Ecto neural progenitor cell (in vitro differentiated cells): ENCODE results near the gene HES2.
"Not testable (repeated sequence)": the region's sequence is repeated elsewhere in the genome, so short reads cannot be mapped to it uniquely, and the experiment has no call there.

Experiments used
- DNase-seq: peaks from one replicate; pipeline ENCODE4 v3.0.0-alpha.2; 2018; ENCODE audit warnings: low spot score

Gene HES2

DNA sequence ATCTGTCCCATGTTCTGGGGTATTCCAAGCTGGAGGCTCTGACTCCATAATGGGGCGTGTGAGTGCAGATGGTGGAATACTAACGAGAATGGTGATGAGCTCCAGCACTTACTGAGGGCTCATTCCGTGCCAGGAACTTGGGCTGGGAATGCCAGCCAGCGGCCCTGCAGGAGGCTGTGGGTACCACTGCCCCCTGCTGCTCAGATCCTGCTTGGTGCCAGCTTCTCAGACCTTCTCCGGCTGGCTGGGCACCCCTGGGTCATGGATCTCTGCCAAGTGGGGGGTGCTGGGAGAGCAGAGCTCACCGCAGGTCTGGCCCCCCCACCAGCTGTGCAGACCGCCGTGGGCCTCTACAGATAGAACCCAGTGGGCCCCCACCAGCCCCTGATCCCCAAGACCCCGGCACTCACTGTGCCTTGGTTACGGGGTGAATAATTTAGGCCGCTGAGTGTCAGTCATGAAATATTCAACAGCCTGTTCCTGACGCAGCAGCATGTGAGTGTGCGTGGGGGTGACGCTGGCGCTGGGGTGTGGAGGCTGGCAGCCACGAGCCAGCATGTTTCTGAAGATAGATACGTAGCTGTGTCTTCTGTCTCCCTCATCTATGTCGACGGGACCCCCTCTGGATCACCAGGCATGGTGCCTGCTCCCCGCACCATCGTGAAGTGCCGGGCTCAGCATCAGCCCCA lies 17.4 kb upstream of the HES2 start:
- not testable (repeated sequence) for DNase-seq

DNA sequence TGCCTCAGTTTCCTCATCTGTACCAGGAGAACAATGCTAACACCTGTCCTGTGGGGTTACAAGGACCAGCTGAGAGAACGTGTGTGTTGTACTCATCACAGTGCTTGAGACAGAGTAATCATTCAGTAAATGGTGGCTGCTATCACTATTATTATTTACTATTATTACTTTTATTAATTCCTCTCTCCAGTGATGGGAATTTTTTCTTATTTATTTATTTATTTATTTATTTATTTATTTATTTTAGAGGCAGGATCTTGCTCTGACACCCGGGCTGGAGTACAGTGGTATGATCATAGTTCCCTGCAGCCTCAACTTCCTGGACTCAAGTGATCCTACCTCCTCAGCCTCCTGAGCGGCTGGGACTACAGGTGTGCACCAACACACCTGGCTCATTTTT lies 16.6 kb upstream of the HES2 start:
- not testable (repeated sequence) for DNase-seq

DNA sequence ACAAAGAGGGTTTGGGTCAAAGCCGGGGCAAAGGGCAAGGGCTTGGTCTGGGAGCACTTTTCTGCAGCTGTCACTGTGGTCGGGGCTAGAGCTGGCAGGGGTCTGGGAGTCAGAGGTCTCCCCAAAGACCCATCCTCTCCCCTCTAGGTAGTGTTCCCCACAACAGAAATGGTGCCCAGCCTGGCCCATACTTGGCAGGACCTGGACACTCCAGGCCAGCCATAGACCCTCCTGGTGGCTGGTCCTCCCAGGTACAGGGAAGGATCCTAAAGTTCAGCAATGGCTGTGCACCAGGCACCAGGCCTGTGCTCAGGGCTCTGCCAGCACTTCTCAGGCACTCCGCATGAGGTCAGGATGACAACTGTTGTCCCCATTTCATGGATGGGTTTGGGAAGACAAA lies 15.8 kb upstream of the HES2 start:
- DNase-seq, result no peak

DNA sequence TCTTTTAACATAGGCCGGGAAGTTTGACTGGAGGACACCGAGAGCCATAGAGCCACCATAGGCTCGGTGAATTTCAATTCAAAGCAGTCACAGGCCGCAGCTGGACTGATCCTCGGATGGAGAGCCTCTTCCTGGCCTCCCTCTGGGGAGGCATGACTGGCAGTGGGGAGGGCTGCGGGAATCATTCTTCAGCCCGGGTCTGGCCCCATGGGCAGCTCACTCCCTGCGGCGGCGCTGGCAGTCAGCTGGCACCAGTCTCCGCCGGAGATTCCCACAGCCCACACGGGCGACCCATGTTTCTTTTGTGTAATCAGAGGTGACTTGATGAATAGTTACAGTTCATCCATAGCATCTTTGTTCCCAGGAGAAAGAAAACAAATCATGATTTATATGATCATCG lies 15.4 kb upstream of the HES2 start:
- DNase-seq, result no peak

DNA sequence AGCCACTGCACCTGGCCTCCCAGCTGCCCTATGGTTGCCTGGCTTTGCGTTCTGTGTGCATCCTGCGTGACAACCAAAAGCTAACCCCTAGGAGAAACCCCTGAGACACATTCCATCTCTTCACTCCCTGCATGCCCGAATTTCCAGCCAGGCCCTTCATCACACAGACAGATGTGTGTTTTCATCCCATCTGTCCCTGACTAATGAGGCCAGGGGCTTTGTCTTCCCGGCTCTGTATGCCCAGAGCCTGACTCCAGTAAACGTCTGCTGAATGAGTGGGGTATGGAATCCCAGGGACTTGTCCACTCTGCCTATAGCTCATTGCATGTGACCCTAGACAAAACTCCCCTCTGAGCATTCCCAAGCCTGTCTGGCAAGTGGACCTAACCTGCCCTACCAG lies 14.5 kb upstream of the HES2 start:
- DNase-seq, result no peak

DNA sequence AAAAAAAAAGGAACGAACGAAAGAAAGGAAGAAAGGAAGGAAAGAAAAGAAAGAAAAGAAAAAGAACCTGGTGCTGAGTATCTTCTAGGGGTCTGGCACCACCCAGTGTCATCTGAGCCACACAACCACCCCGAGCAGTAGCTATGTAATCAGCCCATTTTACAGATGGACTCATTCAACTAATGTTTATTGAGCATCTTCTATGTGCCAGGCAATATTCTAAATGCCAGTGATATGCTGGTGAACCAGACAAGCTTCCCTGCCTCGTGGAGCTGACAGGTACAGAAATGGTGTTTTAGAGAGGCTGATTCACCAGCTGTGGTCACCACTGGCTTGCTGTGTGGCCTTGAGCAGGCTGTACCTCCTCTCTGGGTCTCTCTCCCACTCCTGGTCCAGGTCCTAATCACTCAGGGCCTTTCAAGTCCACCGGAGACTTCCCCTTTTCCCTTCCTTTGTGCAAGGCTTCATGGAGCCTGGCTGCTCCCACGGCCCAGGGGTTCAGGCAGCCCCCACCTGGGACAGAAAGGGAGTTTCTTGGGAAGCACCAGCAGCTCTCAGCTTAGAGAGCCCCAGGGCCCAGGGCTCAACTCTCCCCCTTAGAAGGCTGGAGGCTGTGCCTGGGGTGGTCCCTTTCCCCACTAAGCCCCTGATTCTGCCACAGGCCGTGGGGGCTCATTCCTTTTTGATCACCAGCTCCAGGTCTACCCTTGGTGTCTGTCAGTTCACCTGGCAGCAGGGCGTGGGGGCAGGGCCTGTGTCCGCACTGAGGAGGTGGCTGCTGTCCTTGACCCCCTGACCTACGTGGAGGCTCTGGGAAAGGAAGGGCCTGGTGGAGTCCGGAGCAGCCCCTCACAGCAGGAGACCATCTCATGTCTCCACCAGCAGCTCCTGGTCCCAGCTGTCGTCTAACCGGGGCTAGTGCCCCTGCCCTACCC lies 12.2 kb upstream of the HES2 start:
- DNase-seq, result not testable (repeated sequence)

DNA sequence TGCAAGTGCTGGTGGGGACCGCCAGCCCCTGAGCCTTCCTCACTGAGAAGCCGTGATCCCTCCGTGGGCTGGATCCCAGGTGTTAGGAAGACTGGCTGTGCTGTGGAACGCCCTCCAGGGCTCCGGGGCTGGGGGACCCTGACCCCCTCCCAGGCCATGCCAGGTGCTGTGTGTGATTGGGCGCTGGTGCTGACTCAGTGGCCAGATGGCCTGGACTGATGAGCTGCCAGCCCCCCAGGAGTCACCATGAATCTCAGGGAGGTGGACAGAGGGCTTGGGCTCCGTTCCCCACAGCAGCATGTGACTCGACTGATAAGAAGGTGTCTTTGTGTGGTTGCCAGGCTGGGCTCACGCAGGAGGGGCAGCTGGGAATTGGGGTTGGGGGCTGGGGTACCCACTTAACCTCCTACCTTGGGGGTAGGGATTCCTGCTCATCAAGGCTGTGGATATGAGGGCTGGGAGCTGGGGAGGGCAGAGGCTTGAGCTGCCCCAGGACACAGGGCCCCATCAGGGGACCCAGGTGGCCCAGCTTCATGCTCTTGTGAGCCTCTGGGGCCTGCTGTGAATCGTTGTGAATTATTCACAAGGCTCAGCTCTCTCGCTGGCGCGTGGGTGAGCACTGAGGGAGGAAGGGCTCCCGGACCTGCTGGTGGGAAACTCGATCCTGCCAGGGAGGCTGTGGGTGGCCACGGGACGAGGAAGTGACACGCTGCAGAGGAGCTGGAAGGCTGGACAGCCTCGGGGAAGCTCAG lies 10.1 kb upstream of the HES2 start:
- DNase-seq, result not testable (repeated sequence)

DNA sequence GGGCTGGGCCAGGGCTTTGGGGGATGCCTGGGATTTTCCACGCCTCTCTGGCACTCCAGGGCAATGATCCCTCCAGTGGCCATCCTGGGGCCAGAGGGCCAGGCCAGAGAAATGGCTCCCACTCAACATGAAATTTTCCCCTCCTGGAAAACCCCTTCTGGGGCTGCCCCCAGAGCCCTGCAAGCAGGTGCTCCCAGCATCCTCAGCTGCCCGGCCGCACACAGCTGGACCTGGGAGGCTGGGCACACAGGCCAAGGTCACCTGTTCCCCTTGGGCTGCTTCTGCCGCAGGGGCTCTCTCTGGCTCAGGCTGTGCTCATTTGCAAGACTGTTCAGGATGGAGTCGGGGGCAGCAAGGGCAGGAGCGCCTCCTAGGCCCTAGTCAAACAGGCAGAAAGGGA lies 8.7 kb upstream of the HES2 start:
- not testable (repeated sequence) for DNase-seq

DNA sequence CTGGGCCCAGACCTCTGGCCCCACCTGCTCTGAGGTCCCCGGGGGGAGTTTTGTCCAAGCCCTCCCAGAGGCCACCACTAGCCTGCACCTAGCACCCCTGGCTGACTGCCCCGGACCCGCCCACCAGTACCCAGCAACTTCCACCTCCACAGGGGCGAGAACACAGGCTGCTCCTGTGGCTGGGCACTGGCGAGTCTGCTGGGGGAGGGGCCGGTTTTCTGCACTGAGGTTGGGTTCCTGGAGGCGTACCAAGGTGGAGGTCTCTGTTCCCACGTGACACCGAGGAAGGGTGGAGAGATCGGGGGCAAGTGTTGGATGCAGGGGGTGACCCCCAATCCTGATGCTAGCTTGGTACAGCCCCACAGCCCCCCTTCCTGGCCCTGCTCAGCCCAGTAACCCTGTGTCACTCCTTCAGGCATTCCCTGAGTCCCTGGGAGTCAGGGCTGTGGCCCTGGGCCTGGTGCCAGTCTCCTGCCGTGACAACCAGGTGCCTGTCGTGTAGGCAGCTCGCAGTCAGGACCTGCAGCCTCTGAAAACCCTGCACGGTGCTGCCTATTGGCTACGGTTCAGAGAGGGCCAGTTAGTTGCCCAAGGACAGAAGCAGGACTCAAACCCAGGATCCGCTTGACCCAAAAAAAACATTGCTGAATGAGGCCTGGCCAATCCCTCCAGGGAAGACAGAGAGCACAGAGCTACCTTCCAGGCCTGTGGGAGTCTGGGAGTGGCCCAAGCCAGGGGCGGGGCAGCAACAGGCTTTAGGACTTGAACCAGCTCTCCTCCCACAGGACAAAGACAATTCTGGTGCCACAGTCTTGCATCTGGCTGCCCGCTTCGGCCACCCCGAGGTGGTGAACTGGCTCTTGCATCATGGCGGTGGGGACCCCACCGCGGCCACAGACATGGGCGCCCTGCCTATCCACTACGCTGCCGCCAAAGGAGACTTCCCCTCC lies 8.0 kb upstream of the HES2 start:
- no peak for DNase-seq

DNA sequence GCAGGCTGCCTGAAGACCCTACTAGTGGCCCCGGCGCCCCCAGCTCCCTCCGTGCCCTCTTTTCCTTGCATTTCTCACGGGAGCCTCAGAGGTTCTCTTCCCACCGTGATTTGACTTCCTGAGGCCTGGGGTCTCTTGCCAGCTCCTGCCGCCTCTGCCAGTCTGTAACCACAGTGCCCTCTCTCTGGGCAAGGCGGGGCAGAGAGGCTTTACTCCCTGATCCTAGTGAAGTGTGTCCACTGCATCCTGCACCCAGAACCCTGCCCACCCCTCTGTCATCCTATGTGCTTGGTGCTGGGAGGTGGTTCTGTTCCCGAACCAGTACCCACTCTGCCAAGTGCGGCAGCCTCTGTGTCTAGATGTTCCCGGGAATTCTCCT lies 7.2 kb upstream of the HES2 start:
- no peak for DNase-seq

DNA sequence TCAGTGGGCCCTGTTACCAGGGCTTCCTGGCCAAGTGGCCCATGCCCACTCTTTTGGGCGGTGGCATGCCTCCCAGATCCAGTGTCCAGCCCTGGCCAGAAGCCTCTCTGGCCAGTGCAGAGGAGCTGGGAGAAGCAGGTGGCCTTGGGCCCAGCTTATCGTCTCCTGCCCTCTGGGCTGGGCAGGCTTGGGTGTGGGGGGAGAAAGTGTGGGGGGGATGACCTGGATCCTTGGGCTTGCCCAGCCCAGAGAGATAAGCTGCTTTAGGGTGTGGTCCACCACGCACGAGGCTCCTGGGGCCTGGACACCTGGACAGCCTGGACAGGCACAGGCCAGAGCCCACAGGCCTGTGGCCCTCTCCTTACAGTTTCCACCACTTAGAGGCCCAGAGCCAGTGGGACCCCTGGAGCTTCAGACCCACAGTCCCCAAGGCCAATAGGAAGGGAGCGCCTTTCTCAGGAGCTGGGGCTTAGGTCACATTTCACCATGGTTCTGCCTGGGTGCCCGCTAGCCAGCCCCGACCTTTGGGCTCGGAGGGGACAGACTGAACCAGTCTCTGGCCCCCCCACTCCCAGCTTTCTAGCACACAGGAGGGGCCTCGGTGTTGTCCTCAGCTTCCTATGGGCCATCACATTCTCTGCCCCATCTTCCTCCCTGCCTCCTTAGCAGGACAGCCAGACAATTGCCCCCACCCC lies 6.7 kb upstream of the HES2 start:
- DNase-seq, result peak; percentile 41

DNA sequence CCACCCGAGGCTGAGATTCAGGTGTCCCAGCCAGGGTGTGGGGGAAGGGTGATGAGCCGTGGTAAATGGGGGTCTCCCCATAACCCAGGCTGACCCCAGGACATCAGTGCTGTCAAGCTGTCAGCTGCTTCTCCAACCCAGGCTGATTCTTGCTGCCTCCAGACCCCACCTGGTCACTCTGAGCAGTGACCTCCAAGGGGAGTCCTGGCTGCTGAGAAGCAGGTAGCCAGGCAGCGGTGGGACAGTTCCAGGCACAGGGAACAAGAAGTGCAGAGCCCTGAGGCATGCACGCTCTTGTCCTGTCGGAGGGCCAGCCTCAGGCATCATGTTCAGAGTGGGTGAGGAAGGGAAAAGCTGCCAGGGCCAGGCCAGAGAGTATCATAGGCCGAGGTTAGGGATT lies 5.9 kb upstream of the HES2 start:
- peak; percentile 40 for DNase-seq

DNA sequence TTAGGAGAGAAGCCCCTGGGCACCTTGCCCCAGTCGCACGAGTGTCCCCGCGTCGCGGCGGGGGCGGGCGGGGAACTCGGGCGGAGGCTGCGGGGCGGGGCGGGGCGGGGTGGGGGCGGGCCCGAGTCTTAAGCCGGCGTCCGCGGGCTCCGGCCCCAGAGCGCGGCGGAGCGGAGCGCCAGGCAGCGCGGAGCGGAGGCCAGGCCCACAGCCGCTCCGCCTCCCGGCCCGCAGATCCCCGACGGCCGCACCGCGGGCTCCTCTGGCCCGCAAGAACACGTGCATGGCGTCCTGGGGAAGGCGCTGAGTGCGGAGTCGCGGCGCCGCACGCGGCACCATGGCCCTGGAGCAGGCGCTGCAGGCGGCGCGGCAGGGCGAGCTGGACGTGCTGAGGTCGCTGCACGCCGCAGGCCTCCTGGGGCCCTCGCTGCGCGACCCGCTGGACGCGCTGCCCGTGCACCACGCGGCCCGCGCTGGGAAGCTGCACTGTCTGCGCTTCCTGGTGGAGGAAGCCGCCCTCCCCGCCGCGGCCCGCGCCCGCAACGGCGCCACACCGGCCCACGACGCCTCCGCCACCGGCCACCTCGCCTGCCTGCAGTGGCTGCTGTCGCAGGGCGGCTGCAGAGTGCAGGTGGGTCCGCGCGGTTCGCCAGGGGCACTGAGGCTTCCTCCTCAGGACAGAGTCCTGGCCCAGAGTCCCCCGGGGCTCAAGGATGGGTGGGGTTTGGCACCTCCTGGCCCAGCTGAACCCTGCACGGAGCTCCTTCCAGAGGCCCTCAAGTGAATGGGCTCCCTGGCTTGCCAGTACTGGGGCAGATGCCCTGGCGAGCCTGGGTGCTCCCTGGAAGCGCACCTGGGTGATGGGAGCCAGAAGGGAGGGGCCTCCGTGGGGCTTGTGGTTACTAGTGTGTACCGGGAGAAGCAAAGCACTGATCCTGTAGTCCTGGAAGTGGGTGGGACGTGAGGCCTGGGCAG lies 5.2 kb upstream of the HES2 start, which contains the start of gene ESPN:
Gene ESPN (plus strand): TSS at position 158 of the 975 bp plus-strand sequence. CDS start 180 bp downstream, at position 338.
- DNase-seq, result peak; percentile 65

DNA sequence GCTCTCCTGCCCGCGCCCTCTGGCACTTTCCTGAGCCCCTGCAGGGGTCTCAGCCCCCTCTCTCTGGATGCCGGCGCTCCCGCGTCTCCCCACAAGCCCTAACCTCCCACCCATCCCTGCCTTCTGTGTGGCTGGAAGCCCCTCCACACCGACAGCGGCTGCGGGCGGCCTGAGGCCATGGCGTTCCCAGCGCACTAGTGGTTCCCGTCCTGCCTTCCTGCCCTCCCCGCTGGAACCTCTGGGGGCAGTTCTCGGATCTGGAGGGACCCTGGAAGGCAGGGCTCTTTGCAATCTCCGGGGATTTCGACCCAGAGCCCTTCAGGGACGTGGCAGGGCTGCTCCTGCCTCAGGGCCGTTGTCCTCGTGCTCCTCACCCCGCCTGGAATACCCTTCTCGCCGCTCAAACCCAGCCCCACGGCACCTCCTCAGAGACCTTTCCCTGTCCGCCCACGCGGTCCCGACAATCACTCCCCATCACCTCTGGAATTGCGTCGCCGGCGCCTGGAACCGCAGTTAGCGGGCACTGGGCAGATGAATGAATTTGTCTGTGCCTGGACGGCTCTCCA lies 4.4 kb upstream of the HES2 start:
- DNase-seq, result peak; percentile 67

DNA sequence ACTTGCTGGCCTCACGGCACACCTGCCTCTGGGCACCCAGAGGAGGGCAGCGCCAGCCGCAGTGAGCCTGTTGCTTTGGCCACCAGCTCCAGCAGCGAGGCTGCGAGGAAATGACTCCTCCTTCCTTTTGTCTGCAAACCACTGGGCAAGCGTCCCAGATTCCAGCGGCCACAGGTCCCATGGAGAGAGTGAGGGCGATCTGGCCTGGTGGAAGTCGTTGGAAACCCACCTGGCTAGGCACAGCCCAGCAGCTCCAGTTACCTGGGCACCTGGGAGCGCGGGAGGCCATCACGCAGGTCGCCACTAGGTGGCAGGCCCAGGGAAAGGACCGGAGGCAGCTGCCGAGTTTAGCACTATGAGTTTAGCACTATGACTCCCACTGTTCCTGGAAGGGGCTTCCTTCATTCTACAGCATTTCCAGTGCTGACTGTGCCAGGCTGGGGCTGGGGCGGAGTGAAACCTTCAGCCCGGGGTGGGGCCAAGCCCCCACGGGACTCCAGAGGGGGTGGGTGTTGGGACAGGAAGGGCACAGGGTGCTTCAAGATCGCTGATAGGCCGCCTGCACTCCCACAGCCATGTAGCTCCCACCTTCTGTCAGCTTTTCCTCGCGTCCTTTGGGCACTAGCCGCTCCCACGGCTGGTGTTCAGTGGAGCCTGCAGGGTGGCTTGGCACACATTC lies 3.7 kb upstream of the HES2 start:
- DNase-seq, result peak; percentile 79

DNA sequence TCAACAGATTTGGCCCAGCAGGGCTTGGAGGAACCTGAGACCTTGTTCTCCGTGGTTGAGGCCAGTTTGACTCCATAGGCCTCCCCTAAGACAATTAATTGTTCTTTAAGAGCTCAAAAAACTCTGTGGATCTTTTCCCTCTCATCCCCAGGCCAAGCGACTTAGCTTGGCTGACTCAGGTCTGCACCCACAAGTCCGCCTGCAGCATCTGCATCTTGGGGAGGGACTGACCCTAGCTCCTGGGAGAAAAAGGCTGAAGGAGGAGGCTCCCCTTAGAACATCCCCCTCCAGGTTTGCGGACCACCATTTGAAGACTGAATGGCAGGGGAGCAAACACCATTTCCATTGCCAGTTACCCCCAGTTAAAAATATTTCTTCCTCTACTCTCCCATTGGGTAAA lies 1.5 kb upstream of the HES2 start:
- DNase-seq, result no peak

DNA sequence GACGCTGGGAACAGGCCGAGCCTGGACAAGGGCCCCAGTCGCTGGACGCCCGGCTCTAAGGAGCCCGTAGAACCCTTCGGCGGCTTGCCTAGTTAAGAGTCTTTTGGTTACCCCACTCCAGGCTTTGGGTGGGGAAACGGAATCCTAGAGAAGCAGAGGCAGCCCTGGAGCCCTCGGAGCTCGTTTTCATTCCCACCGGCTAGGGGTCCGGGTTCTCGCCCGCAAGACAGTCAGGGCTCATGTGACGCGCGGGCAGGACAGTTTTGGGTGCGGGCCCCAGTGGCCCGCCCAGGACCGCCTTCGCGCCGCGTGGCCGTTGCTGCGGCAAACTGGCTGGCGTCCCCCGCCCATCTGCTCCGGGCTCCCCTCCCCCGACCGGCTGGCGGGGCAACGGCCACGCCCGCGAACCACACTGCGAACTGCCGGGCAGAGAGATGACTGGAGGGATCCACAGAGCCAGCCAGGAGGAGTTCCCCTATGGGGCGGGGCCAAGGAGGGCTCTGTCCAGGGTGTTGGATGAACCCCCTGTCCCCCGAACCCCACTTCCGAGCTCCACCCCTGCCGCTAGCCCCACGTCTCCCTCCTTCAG lies 829 bp upstream of the HES2 start:
- DNase-seq, result peak; percentile 70

DNA sequence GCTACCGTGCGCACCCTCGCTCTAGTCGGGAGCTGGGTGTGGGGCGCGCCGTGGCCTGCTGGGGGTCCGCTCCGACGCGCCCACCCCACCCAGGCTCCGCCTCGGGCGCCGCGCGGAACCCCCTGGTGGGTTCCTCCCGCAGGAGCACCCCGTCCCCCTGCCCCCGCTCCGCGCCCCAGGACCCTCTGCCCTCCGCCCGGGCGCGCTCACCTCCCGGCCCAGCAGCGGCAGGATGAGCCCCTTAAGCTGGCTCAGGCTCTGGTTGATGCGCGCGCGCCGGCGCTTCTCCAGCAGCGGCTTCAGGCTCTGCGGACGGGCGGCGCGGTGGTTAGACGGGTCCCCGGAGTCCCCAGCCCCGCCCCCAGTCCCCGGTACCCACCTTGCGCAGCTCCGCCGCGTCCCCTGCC lies 319 bp downstream of the HES2 start:
- DNase-seq, result peak; percentile 72
